Sigmoid colon (tissue), 4 donors: ENCODE data around the gene FKBP15.

Source experiments
- CTCF ChIP-seq, 4 experiments: fragments of 450-650 bp in 3 of 4; fragments of 200-600 bp in 1 of 4; IDR thresholded peaks; one replicate each; pipeline ENCODE4 v1.5.1; 2016 to 2019; ENCODE audit warnings: antibody characterized with exemption in 4 of 4, mild to moderate bottlenecking in 3 of 4, moderate library complexity in 2 of 4
- EP300 ChIP-seq, 4 donors: sonication (generic); formaldehyde crosslinking; IDR thresholded peaks; one replicate each; pipeline ENCODE4 v1.6.1; 2017; ENCODE audit warnings: antibody characterized with exemption in 4 of 4
- POLR2A ChIP-seq, 2 donors: fragments of 450-650 bp; IDR thresholded peaks; one replicate each; pipeline ENCODE4 v1.6.1; 2016; ENCODE audit warnings: antibody characterized with exemption in 2 of 2, mild to moderate bottlenecking in 2 of 2, moderate library complexity in 2 of 2
- POLR2AphosphoS5 ChIP-seq, 4 donors: sonication (generic); formaldehyde crosslinking; IDR thresholded peaks; one replicate each; pipeline ENCODE4 v1.6.1; 2017; ENCODE audit warnings: antibody characterized with exemption in 4 of 4

- TF ChIP-seq POLR2A (IDR thresholded peaks at IDR 0.05) (peak; percentile 42 to 68), CTCF (IDR thresholded peaks at IDR 0.05) (no peak), POLR2AphosphoS5 (IDR thresholded peaks at IDR 0.05) (peak; percentile 62 to 95 (median 76)), EP300 (IDR thresholded peaks at IDR 0.05) (peak in 1 of 4 donors; percentile 53)
These were observed at the start of gene FKBP15, which contains the start of gene SLC31A1 for GRCh38 chr9:113221003-113221799.
